Glomerular visceral epithelial cell (primary cell): ENCODE results near the gene ARFGAP1.

ENCODE experiments used
- DNase-seq: peaks from one replicate; pipeline ENCODE4 v3.0.0-alpha.2; 2016; ENCODE audit errors: extremely low spot score

Gene ARFGAP1

DNA sequence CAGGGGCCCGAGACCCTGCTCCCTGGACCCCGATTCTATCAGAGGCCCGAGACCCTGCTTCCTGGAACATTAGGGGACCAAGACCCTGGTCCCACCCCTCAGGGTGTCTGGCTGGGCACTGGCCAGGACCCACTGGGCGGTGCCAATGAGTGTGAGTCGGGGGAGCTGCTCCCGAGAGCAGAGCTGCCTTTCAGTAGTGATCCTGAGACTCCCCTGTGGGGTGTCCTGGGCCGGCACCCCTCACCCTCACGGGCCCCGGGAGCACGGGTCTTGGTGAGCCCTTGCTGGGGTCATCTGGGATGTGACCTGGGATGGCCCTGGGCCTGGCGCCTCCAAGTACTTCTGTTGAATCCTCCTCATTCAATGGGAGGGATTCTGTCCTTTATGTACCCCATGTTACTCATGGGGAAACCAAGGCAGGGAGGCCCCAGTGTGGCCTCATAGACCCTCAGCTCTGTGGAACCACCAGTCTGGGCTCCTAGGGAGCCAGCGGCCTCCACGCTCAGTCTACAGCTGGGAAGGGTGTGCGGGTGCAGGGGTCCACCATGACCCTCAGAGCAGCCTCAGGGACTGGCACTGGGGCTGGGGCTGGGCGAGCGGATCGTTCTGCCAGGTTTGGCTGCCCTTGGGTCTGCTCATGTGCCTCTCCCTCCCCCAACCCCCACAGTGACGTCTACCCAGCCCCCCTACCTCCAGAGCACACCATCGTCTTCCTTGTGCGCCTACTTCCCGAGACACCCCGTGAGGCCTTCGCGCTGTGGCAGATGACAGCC is 46.0 kb downstream of the ARFGAP1 start:
- no peak for DNase-seq

DNA sequence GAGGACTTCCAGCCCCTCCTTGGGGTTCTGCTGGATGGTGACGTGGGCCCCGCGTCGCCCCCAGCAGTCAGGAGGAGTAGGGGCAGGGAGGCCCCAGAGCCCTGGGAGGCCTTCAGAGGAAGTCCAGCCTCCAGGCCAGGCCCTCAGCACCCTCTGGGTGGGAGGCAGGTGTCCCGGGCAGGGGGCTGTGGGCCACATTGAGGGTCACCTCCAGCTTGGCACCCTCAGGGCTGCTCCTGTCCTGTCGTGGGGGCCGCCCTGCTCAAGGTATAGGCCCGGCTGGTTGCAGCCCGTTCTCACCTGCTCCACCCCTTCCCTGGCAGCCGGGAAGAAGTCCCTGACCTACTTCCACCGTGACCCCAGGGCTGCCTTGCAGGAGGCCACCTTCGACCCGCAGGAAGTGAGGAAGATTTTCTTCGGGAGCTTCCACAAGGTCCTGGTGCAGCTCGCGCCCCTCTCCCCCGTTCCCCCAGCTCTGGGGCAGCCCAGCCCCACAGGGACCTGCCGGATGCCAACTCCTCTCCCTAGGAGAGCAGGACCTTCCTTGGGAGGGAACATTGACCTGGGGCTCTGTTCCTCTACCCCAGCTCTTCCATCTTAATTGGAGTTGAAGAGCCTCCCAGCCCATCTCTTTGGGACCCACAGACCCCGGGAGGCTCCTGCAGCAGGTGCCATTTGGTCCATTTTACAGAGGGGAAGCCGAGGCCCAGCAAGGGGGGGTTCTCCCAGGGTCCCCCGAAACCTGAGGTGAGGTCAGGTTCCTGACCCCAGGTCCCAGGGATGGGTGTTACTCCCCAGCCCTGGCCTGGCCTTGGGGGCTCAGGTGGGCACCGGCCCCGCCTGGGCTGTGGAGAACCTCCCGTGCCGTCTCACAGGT is 46.8 kb downstream of the ARFGAP1 start:
- no peak for DNase-seq

DNA sequence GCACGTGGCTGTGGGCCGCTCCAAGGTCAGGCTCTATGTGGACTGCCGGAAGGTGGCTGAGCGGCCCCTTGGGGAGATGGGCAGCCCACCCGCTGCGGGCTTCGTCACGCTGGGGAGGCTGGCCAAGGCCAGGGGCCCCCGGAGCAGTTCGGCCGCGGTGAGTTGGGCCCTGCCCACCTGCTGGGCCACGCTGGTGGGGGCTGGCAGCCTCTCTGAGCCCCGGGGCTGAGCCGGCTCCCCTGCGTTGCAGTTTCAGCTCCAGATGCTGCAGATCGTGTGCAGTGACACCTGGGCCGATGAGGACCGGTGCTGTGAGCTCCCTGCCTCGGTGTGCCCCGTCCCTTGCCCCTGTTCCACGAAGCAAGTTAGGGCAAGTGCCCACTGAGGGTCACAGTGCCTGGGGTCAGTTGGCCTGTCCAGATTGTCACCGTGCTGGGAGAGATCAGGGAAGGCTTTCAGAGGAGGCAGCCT is 47.5 kb downstream of the ARFGAP1 start:
- no peak for DNase-seq

DNA sequence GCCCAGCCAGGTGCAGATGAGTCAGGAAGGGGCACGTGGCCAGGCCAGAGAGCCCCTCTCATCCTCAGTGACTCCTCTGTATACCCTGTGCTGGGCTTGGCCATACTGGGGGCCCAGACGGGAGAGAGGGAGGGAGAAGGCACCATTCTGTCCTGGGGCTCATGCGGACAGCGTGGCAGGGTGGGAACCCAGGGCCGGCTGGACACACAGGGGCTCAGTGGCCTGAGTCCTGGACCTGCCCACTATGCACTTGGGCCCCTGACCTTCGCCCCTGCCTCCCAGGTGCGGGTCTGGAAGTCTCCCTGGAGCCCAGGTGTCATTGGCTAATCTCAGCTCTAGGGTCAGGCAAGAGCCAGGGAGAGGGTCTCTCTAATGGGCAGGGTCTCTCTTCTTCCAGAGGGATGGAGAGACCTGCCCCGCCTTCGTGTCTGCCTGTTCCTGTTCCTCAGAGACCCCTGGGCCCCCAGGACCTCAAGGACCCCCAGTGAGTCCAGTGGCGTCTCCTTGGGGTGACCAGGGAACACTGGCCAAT is 48.1 kb downstream of the ARFGAP1 start:
- no peak for DNase-seq

GRCh38 chr20:63321148-63321831 is 48.7 kb downstream of the ARFGAP1 start:
- no peak for DNase-seq

- DNase-seq: no peak
Measured at GRCh38 chr20:63322146-63322932, 49.7 kb downstream of the ARFGAP1 start.

DNA sequence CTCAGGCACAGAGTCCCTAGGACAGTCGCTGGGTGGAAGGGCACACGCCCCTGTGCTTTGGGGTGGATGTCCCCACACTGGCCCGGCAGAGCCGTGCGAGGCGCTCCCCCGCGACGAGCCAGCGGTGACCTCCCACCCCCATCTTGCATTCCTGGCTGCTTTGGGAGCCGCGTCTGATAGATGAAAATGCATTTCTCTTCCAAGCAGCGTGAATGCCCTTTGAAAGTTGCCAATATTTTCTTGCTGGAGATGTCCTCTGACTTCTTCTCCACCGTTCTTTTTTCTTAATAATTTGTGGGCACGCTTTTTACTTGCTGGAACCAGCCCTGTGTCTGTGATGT is 50.3 kb downstream of the ARFGAP1 start:
- DNase-seq: no peak

- DNase-seq: no peak
Measured at GRCh38 chr20:63323357-63323981, 50.9 kb downstream of the ARFGAP1 start.

DNA sequence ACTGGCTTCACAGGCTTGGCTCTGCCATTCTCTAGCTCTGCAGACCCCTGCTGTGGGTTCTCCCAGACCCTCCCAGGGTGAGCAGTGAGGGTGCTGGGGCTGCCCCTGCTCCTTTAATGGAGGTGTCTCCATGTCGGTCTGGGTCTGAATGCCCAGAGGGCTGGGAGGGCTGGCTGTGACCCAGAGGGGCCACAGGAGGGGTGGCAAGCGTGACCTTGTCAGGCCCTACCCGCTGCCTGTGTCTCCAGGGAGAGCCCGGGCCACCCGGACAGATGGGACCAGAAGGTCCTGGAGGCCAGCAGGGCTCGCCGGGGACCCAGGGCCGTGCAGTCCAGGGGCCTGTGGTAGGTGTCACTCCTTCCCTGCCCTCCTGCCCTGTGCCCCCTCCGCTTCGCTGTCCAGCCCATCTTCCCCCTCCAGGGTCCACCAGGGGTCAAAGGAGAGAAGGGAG is 52.4 kb downstream of the ARFGAP1 start:
- DNase-seq: no peak

- DNase-seq: no peak
Measured at GRCh38 chr20:63325554-63326313, 53.1 kb downstream of the ARFGAP1 start.

DNA sequence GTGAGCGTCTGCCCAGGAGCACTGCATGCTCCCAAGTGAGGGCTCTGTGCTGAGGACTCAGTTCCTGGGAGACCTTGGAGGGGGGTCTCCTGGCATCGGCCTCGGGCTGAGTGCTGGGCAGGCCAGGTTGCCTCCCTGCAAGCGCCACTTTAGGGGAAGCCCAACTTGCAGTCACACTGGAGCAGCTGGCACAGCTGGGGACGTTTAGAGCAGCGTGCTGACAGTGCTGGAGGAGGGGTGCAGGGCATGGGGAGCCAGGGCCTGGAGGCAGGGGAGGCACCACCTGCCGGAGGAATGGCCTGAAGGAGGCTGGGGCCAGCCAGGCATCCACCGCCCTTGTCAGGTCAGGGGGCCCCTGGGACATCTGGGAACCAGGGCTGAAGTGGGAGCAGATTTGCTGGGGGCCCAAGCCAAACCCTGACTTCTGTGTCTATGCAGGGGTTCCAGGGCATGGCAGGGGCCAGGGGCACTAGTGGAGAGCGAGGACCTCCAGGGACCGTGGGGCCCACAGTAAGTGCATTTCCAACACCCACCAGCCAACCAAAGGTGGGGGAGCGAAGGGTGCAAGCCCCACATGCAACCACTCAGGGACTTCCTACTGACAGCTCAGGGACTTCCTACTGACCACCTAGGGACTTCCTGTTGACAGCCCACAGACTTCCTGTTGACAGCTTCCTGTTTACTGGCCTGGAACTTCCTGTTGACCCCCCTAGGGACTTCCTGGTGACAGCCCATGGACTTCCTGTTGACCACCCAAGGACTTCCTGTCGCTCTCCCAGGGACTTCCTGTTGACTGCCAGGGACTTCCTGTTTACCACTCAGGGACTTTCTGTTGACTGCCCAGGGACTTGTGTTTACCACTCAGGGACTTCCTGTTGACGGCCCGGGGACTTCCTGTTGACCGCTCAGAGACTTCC is 54.0 kb downstream of the ARFGAP1 start:
- DNase-seq: no peak

GRCh38 chr20:63327231-63327745 is 54.7 kb downstream of the ARFGAP1 start:
- DNase-seq: no peak

GRCh38 chr20:63328026-63328700 is 55.5 kb downstream of the ARFGAP1 start:
- no peak for DNase-seq

DNA sequence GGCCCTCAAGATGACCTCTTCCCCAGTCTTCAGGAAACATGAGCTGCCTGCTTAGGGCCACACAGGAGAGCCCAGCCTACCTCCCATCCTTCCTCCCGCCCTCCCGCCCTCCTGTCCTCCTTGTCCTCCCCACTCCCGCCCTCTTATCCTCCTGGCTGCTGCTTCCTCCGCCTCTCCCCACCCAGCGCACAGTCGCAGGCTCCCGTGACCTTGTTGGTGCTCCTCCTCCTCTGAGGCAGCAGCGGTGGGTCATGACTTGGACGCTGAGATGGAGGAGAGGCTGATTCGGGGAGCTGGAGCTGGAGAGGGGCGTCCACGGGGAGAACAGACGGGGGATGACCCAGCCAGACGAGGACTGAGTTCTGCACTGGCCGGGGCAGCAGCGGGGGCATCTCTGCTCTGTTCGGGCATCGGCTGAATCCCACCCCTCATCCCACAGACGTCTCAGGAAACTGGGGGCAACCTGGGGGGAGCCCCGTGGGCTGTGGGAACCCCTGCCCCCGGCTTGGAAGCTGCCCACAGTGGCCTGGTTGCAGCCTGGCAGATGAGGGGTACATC is 56.2 kb downstream of the ARFGAP1 start:
- DNase-seq: no peak

DNA sequence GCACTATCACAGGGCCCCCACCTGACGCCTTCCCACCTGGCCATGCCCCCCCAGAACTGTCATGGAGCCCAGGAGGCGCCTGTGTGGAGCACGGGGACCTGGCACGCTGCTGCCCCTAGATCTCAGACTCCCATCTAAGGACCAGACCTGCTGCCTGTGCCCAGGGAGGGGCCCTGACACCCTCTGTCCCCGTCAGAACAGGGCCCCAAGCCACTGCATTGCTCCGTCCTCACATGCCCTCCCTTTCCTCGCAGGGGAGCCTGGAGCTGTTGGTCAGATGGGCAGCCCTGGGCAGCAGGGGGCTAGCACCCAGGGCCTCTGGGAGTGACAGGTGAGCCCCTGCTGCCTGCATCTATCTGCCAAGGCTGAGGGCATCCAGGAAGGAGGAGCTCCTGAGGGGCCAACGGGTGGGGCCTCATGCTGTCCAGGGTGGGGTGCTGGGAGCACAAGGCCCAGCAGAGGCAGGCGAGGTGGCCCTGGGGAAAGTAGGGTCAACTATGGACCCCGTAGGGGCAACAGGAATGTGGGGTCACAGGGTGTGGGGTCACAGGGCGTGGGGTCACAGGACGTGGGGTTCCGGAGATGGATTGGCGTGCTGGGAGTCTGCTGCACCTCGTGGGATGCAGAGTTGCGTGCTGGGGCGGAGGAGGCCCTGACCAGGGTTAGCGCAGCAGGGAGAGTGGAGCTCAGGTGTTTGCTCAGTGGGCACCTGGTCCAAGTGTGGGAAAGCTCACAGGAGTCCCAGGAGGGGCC is 56.9 kb downstream of the ARFGAP1 start:
- DNase-seq: no peak

DNA sequence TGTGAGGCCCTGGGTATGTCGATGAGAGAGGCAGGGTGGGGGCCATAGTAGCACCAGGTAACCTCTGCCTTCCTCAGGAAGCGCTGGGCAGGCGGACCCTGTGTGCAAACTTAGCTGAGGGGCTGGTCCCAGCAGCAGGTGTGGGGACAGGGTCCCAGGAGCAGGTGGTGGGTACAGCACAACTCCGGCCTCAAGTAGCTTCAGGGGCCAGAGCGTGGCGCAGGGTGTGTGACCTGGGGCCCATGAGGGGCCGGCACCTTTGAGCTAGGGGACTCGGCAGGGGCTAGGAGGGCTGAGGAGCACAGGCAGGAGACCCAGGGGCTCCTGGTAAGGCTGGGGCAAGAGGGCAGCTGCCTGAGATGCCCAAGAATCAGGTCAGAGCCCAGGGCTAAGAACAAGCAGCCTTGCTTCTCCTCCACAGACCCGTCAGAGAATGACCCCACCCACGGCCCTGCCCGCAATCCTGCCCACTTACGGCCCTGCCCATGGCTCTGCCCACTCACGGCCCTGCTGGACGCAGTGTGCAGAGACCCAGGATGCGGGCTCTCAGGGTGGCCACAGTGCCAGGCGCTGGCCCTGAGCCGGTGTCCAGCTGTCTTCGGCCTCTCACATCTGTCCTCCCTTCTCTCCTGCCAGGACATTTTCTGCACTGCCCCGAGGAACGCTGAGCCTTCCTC is 57.6 kb downstream of the ARFGAP1 start:
- DNase-seq: no peak

- no peak for DNase-seq
Measured at GRCh38 chr20:63330940-63331339, 58.3 kb downstream of the ARFGAP1 start.
